GM19035 (cell line): ENCODE data around the gene RNLS.

ENCODE experiments used
- ATAC-seq: cut with Tn5 transposase; IDR thresholded peaks from one replicate; pipeline ENCODE4 v1.9.1; 2021; ENCODE audit not compliant: unreplicated experiment

The RNLS gene

DNA sequence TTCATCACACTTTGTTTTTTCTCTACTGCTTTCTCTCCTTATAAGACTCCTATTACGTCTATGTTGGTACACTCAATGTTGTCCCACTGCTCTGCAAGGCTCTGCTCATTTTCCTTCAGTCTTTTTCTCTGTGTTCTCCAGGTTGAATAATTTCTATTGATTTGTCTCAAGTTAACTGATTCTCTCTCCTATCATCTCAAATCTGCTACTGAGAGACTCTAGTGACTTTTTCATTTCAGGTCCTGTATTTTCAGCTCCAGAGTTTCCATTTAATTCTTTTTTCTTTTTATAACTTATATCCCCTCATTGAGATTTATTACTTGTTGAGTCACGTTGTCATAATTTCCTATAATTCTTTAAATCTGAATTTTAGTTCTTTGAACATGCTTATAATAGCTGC lies 100.9 kb downstream of the RNLS start:
- no peak for ATAC-seq

GRCh38 chr10:88478256-88478655 lies 104.9 kb downstream of the RNLS start:
- ATAC-seq = no peak

GRCh38 chr10:88477343-88478085 lies 105.6 kb downstream of the RNLS start:
- ATAC-seq = no peak

- no peak for ATAC-seq
Observed at GRCh38 chr10:88474884-88475844, 108.0 kb downstream of the RNLS start.

GRCh38 chr10:88473989-88474883 lies 108.9 kb downstream of the RNLS start:
- no peak for ATAC-seq

- no peak for ATAC-seq
Observed at GRCh38 chr10:88472540-88472939, 110.6 kb downstream of the RNLS start.

DNA sequence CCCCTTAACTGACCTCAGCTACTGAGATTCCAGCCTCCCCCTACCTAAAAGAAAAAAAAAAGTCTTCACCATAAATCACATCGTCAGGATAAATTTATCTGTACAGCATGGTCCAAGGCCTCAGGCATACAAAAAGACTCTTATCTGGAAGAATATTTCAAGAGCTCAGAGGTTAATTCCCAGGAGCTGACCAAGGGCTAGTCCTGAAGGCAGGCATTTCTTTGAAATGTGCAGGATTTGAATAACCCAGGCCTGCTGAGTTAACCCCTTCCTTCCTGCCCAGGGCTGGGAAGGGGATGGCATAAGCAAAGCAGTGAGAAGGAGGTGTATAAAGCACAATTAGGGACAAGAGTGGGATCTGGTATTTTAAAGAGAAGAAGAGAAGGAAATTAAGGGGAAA lies 111.2 kb downstream of the RNLS start:
- ATAC-seq = no peak

DNA sequence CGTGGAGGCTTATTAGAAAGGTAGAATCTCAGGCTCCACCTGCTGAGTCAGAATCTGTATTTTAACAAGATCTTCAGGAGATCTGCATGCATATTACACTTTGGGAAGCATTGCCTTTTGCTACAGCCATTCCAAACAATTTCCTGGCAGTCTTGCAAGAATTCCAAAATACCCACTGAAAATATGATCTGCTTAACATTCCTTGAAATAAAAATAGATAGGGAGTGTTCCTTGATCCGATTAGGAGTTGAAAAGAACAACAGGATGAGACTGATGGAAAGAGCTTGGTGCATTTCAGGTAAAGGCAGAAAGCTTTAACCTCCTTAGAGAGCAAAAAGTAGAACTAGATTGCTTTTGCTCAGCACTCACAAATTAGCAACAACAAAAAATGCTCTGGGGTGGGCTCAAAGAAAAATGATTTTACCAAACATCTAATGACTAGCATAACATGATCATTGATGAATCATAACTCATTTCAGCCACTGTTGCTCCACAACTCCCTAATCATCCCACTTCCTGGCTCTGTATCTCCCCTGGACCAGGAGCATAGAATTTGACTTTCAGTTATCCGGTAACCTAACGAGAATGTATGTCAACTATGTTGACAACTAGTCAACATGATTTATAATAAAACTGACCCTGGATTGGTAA lies 115.2 kb downstream of the RNLS start:
- no peak for ATAC-seq

DNA sequence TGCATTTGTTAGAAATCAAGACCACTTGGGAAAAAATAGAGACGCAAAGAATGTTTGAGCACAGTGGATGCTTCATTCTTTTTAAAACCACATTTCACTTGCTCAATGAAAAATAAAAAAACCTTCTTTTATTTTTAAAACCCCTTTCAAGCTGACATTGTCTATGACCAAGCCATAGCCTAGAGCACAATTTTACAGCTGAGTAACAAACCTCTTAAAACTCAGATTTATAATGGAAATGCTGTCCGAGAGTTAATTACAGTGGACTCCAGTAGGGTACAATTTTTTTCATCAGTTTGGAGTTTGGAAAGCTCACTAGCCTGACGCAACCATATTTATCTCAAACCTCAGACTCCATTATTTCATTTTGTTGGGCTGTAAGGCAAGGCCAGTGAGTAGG lies 116.3 kb downstream of the RNLS start:
- ATAC-seq = no peak

DNA sequence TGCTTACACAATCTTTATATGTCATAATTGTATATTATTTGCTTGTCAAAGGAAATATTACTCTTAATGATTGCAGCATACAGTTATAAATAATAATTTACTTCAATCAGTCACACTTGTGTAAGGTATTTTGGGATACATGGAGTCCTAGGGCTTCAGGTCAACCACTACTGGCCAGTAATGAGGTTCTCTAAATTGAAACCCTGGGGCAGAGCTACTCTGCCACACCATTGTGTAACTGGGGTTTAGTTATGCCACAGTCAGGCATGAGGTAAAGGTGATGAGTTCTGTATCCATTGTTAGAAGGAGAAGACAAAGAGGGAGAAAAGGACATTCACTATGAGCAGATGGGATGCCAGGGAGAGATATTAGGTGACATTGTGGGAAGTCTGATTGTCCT lies 117.4 kb downstream of the RNLS start:
- no peak for ATAC-seq

GRCh38 chr10:88463811-88464210 lies 119.3 kb downstream of the RNLS start:
- ATAC-seq = no peak

GRCh38 chr10:88461426-88461825 lies 121.7 kb downstream of the RNLS start:
- ATAC-seq = no peak

DNA sequence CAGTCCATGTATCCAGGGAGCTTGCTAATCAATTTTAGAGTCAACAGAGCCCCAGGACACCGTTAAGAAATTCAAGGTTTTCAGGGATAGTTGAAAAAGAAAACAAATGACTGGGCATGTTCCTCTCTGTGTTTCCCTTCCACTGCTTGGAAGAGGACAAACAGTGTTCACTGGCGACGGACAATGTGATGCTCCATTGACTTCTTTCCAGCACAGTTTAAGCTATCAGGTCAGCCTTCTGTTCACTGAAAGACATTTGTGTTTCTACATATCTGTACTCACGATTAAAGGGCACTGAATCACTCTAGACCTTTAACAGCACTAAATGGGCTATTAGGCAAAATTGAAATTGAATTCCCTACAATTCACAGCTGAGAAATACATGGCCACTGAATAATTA lies 123.6 kb downstream of the RNLS start:
- ATAC-seq = no peak

- no peak for ATAC-seq
Observed at GRCh38 chr10:88458209-88458608, 124.9 kb downstream of the RNLS start.

- no peak for ATAC-seq
Observed at GRCh38 chr10:88457660-88458059, 125.5 kb downstream of the RNLS start.

GRCh38 chr10:88456730-88457129 lies 126.4 kb downstream of the RNLS start:
- ATAC-seq = no peak

DNA sequence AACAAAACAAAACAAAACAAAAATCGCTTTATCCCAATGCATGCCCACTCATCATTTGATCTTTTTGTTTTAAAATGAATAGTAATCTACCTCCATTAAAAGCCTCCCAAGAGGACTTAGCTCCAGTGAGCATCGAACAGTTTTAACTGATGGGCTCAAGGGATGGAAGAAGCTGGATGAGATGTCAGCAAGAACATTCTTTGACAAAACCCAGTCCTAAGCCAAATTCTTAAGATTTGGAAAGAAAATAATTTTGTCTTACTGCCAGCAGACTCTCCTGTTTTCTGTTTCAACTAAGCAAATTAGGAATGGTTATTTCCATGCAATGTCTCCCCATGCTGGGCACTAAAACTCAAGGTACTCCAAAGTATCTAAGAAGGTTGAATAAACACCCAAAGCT lies 127.3 kb downstream of the RNLS start:
- ATAC-seq = no peak

- ATAC-seq = no peak
Observed at GRCh38 chr10:88450201-88450600, 132.9 kb downstream of the RNLS start.

DNA sequence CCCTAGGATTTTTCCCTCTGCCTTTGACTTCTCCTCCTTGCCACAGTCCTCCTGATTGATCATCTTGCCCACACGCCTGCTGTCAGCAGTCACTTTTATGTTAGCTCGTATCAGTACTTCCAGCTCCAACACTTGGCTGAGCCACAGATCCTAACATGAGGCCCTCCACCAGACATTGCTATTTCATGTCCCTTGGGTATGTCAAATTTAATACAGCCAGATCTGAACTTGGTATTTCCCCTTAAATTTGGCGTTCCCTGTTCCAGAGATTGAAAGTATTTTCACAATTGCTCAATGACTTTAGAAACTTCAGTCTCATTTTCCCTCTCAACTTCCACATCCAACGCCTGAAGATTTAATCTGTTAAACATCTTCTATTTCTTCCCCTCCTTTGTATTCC lies 140.4 kb downstream of the RNLS start:
- no peak for ATAC-seq

GRCh38 chr10:88440541-88440940 lies 142.6 kb downstream of the RNLS start:
- no peak for ATAC-seq

GRCh38 chr10:88439932-88440331 lies 143.2 kb downstream of the RNLS start:
- no peak for ATAC-seq
